SK-N-SH treated with all-trans-retinoic acid at 6 μM for 48 hours (cell line): ENCODE data around the gene TRPV5.

Experiments
- ATAC-seq: fragments of 200-7000 bp; cut with Tn5 transposase; 3 replicates; pipeline ENCODE4 v1.9.1; 2020; ENCODE audit warnings: mild to moderate bottlenecking, moderate library complexity
- ARNTL ChIP-seq: fragments of 450-650 bp; formaldehyde crosslinking; IDR thresholded peaks from 2 replicates; pipeline ENCODE4 v1.5.0; 2020; ENCODE audit warnings: low read depth, mild to moderate bottlenecking, moderate library complexity, borderline replicate concordance
- BACH2 ChIP-seq: fragments of 250-450 bp; sonication (Bioruptor Pico); IDR thresholded peaks from 2 replicates; pipeline ENCODE4 v1.9.0; 2021; ENCODE audit warnings: mild to moderate bottlenecking, borderline replicate concordance
- CSDC2 ChIP-seq: fragments of 250-450 bp; sonication (Bioruptor Pico); IDR thresholded peaks from 2 replicates; pipeline ENCODE4 v1.5.0; 2020; ENCODE audit warnings: mild to moderate bottlenecking, moderate library complexity
- ESRRG ChIP-seq: fragments of 250-450 bp; sonication (Bioruptor Pico); IDR thresholded peaks from 2 replicates; pipeline ENCODE4 v1.6.1; 2021; ENCODE audit warnings: mild to moderate bottlenecking
- GLIS3 ChIP-seq: fragments of 250-450 bp; sonication (Bioruptor Pico); IDR thresholded peaks from 2 replicates; pipeline ENCODE4 v1.5.0; 2020; ENCODE audit warnings: mild to moderate bottlenecking, moderate library complexity
- ISL1 ChIP-seq: fragments of 250-450 bp; sonication (Bioruptor Pico); IDR thresholded peaks from 2 replicates; pipeline ENCODE4 v2.1.2; 2022; ENCODE audit warnings: mild to moderate bottlenecking, moderate library complexity
- OSR1 ChIP-seq: fragments of 250-450 bp; sonication (Bioruptor Pico); IDR thresholded peaks from 2 replicates; pipeline ENCODE4 v1.8.0; 2022; ENCODE audit warnings: moderate library complexity, mild to moderate bottlenecking, inconsistent platforms
- PPARA ChIP-seq: fragments of 250-450 bp; sonication (Bioruptor Pico); IDR thresholded peaks from 2 replicates; pipeline ENCODE4 v1.5.0; 2020; ENCODE audit warnings: mild to moderate bottlenecking, borderline replicate concordance
- RARB ChIP-seq: fragments of 250-450 bp; sonication (Bioruptor Pico); IDR thresholded peaks from 2 replicates; pipeline ENCODE4 v1.8.0; 2021; ENCODE audit warnings: mild to moderate bottlenecking, moderate library complexity
- SNAI2 ChIP-seq: fragments of 250-450 bp; sonication (Bioruptor Pico); IDR thresholded peaks from 2 replicates; pipeline ENCODE4 v1.5.0; 2020; ENCODE audit warnings: mild to moderate bottlenecking, moderate library complexity
- TOX ChIP-seq: fragments of 250-450 bp; sonication (Bioruptor Pico); IDR thresholded peaks from 2 replicates; pipeline ENCODE4 v1.8.0; 2021; ENCODE audit warnings: mild to moderate bottlenecking, moderate library complexity, borderline replicate concordance
- ZC3H10 ChIP-seq: fragments of 250-450 bp; sonication (Bioruptor Pico); IDR thresholded peaks from 2 replicates; pipeline ENCODE4 v1.5.1; 2021; ENCODE audit warnings: mild to moderate bottlenecking, moderate library complexity
- ZFP3 ChIP-seq: fragments of 250-450 bp; sonication (Bioruptor Pico); IDR thresholded peaks from 2 replicates; pipeline ENCODE4 v1.5.0; 2020; ENCODE audit warnings: mild to moderate bottlenecking, moderate library complexity
- ZFP30 ChIP-seq: fragments of 450-650 bp; formaldehyde crosslinking; IDR thresholded peaks from 2 replicates; pipeline ENCODE4 v1.5.0; 2022; ENCODE audit warnings: mild to moderate bottlenecking, moderate library complexity
- ZNF565 ChIP-seq: fragments of 450-650 bp; formaldehyde crosslinking; conservative IDR thresholded peaks from 2 replicates; pipeline ENCODE4 v1.5.0; 2020; ENCODE audit warnings: low read depth, mild to moderate bottlenecking, moderate library complexity
- ZNF70 ChIP-seq: fragments of 450-650 bp; formaldehyde crosslinking; IDR thresholded peaks from 2 replicates; pipeline ENCODE4 v1.5.0; 2020; ENCODE audit warnings: mild to moderate bottlenecking, moderate library complexity
- ZNF8 ChIP-seq: fragments of 450-650 bp; formaldehyde crosslinking; IDR thresholded peaks from 2 replicates; pipeline ENCODE4 v1.5.0; 2020; ENCODE audit warnings: mild to moderate bottlenecking, moderate library complexity
- TF ChIP-seq, protein P1 (sequence below): fragments of 250-450 bp; sonication (Bioruptor Pico); IDR thresholded peaks from 2 replicates; pipeline ENCODE4 v1.8.0; 2021; ENCODE audit warnings: low read depth, mild to moderate bottlenecking, moderate library complexity, borderline replicate concordance
- TF ChIP-seq, protein P2 (sequence below): fragments of 250-450 bp; sonication (Bioruptor Pico); IDR thresholded peaks from 2 replicates; pipeline ENCODE4 v1.5.0; 2020; ENCODE audit warnings: mild to moderate bottlenecking, moderate library complexity
- TF ChIP-seq, protein P3 (sequence below): fragments of 250-450 bp; sonication (Bioruptor Pico); IDR thresholded peaks from 2 replicates; pipeline ENCODE4 v1.5.1; 2021; ENCODE audit warnings: mild to moderate bottlenecking, moderate library complexity
- TF ChIP-seq, protein P4 (sequence below): fragments of 250-450 bp; sonication (Bioruptor Pico); IDR thresholded peaks from 2 replicates; pipeline ENCODE4 v1.5.1; 2020; ENCODE audit warnings: low read depth, mild to moderate bottlenecking, moderate library complexity
- TF ChIP-seq, protein P5 (sequence below): fragments of 250-450 bp; sonication (Bioruptor Pico); IDR thresholded peaks from 2 replicates; pipeline ENCODE4 v1.8.0; 2020; ENCODE audit warnings: mild to moderate bottlenecking, moderate library complexity, borderline replicate concordance

The TRPV5 gene

DNA sequence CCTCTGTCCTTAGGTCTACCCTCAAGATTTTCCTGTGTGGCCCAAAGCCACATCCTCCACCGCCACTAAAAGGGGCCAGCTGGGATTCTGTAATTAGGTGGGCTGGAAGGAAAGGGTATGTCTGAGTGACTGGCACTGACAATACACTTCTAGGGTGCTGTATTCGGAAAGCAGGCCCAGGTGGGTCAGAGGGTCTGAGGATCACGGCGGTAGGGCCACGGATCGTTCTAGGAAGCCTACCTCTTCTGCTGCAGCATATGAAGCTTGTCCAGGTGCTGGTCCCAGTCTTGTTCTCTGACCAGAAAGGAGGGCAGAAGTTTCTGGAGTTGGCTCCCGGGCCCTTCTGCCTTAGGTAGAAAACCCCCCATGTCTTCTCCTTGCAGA, 462 bp downstream of the TRPV5 start:
- no peak for ATAC-seq
- TF ChIP-seq ZNF70 (CRISPR knock-in tag) (no peak), BACH2 (CRISPR knock-in tag) (no peak), PPARA (CRISPR knock-in tag) (no peak), GLIS3 (CRISPR knock-in tag) (no peak), ISL1 (CRISPR knock-in tag) (no peak), OSR1 (CRISPR knock-in tag) (no peak), ESRRG (CRISPR knock-in tag) (no peak), CSDC2 (CRISPR knock-in tag) (no peak), ZNF8 (CRISPR knock-in tag) (no peak), ZNF565 (CRISPR knock-in tag) (no peak), ZC3H10 (CRISPR knock-in tag) (no peak), TOX (CRISPR knock-in tag) (no peak), ZFP3 (CRISPR knock-in tag) (no peak)
- TF ChIP-seq, protein P1, sequence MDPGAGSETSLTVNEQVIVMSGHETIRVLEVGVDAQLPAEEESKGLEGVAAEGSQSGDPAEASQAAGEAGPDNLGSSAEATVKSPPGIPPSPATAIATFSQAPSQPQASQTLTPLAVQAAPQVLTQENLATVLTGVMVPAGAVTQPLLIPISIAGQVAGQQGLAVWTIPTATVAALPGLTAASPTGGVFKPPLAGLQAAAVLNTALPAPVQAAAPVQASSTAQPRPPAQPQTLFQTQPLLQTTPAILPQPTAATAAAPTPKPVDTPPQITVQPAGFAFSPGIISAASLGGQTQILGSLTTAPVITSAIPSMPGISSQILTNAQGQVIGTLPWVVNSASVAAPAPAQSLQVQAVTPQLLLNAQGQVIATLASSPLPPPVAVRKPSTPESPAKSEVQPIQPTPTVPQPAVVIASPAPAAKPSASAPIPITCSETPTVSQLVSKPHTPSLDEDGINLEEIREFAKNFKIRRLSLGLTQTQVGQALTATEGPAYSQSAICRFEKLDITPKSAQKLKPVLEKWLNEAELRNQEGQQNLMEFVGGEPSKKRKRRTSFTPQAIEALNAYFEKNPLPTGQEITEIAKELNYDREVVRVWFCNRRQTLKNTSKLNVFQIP = no peak
- TF ChIP-seq, protein P2, sequence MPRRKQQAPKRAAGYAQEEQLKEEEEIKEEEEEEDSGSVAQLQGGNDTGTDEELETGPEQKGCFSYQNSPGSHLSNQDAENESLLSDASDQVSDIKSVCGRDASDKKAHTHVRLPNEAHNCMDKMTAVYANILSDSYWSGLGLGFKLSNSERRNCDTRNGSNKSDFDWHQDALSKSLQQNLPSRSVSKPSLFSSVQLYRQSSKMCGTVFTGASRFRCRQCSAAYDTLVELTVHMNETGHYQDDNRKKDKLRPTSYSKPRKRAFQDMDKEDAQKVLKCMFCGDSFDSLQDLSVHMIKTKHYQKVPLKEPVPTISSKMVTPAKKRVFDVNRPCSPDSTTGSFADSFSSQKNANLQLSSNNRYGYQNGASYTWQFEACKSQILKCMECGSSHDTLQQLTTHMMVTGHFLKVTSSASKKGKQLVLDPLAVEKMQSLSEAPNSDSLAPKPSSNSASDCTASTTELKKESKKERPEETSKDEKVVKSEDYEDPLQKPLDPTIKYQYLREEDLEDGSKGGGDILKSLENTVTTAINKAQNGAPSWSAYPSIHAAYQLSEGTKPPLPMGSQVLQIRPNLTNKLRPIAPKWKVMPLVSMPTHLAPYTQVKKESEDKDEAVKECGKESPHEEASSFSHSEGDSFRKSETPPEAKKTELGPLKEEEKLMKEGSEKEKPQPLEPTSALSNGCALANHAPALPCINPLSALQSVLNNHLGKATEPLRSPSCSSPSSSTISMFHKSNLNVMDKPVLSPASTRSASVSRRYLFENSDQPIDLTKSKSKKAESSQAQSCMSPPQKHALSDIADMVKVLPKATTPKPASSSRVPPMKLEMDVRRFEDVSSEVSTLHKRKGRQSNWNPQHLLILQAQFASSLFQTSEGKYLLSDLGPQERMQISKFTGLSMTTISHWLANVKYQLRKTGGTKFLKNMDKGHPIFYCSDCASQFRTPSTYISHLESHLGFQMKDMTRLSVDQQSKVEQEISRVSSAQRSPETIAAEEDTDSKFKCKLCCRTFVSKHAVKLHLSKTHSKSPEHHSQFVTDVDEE (CRISPR knock-in tag) = no peak
- TF ChIP-seq, protein P3, sequence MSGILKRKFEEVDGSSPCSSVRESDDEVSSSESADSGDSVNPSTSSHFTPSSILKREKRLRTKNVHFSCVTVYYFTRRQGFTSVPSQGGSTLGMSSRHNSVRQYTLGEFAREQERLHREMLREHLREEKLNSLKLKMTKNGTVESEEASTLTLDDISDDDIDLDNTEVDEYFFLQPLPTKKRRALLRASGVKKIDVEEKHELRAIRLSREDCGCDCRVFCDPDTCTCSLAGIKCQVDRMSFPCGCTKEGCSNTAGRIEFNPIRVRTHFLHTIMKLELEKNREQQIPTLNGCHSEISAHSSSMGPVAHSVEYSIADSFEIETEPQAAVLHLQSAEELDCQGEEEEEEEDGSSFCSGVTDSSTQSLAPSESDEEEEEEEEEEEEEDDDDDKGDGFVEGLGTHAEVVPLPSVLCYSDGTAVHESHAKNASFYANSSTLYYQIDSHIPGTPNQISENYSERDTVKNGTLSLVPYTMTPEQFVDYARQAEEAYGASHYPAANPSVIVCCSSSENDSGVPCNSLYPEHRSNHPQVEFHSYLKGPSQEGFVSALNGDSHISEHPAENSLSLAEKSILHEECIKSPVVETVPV (CRISPR knock-in tag) = no peak
- TF ChIP-seq, protein P4, sequence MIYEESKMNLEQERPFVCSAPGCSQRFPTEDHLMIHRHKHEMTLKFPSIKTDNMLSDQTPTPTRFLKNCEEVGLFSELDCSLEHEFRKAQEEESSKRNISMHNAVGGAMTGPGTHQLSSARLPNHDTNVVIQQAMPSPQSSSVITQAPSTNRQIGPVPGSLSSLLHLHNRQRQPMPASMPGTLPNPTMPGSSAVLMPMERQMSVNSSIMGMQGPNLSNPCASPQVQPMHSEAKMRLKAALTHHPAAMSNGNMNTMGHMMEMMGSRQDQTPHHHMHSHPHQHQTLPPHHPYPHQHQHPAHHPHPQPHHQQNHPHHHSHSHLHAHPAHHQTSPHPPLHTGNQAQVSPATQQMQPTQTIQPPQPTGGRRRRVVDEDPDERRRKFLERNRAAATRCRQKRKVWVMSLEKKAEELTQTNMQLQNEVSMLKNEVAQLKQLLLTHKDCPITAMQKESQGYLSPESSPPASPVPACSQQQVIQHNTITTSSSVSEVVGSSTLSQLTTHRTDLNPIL = no peak

DNA sequence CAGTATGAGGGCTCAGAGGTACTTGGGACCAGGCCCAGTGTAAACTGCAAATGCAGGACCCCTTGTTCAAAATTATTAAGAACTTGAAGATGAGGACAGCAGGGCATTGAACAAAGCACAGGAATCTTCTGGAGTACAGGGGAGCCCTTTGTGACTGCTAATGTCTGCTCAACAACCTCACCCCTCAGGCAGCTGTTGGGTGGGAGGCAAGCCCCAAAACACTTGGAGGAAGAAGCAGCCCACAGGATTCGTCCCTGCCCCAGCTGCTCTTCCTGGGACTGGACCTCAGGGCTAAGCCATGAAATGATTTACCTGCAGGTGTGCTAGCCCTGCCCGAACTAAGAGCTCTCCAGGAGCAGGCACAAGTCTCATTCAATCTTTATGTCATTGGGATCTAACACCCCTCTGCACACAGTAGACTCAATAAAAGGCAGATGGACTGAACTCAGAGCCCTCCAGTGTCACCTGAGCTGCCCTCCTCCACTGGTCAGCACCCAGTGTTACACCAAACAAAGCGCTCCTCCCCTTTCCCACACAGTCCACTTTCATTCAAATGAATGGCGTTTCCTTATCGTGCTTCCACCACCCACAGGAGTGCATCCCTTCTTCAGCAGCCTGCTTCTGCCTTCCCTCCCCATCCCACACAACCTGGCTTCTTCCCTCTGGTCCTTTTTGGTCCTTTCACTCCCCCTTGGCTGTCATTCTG, 1.0 kb downstream of the TRPV5 start:
- peak; percentile 24; the same call in 2 of the 3 replicates for ATAC-seq
- no peak for TF ChIP-seq ZNF70 (CRISPR knock-in tag)
- TF ChIP-seq TOX (CRISPR knock-in tag) = no peak
- TF ChIP-seq, protein P2 (CRISPR knock-in tag) = no peak
- TF ChIP-seq BACH2 (CRISPR knock-in tag) = no peak
- no peak for TF ChIP-seq OSR1 (CRISPR knock-in tag)
- TF ChIP-seq SNAI2 (CRISPR knock-in tag) = no peak
- TF ChIP-seq, protein P3 (CRISPR knock-in tag) = no peak
- TF ChIP-seq ZC3H10 (CRISPR knock-in tag) = no peak
- no peak for TF ChIP-seq RARB (CRISPR knock-in tag)
- TF ChIP-seq, protein P4 = no peak
- TF ChIP-seq ARNTL (CRISPR knock-in tag) = no peak
- TF ChIP-seq ESRRG (CRISPR knock-in tag) = no peak
- TF ChIP-seq ISL1 (CRISPR knock-in tag) = no peak
- TF ChIP-seq, protein P5, sequence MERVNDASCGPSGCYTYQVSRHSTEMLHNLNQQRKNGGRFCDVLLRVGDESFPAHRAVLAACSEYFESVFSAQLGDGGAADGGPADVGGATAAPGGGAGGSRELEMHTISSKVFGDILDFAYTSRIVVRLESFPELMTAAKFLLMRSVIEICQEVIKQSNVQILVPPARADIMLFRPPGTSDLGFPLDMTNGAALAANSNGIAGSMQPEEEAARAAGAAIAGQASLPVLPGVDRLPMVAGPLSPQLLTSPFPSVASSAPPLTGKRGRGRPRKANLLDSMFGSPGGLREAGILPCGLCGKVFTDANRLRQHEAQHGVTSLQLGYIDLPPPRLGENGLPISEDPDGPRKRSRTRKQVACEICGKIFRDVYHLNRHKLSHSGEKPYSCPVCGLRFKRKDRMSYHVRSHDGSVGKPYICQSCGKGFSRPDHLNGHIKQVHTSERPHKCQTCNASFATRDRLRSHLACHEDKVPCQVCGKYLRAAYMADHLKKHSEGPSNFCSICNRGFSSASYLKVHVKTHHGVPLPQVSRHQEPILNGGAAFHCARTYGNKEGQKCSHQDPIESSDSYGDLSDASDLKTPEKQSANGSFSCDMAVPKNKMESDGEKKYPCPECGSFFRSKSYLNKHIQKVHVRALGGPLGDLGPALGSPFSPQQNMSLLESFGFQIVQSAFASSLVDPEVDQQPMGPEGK (CRISPR knock-in tag) = no peak
- no peak for TF ChIP-seq ZFP30 (CRISPR knock-in tag)
